A673 (cell line): Measurements from ENCODE around the gene GLDC. TPM values are rescaled to one million over a fixed set of nuclear protein-coding genes. Genes with fewer than 3 reads are reported as not detected.

Experiments used
- BruUV-seq: library from RNA; stranded (reverse); fragments of 400-500 nt; replicated peaks from 2 replicates; lab custom pipeline; 2021; lab: Mats Ljungman, UMichigan
- CTCF ChIA-PET: fragments of 300-600 bp; sonication (Branson Sonifier 250); formaldehyde crosslinking; loops from one replicate; lab custom pipeline; 2022; ENCODE audit warnings: antibody characterized with exemption; lab: Charles Lee
- POLR2A ChIA-PET: fragments of 300-600 bp; sonication (Branson Sonifier 250); formaldehyde crosslinking; loops from one replicate; lab custom pipeline; 2022; ENCODE audit warnings: antibody characterized with exemption; ENCODE audit not compliant: low non-redundant PET; lab: Charles Lee
- DNase-seq: peaks from one replicate; pipeline ENCODE4 v3.0.0-alpha.2; 2015; ENCODE audit warnings: low spot score
- H3K27ac ChIP-seq: fragments of 200-600 bp; sonication (generic); 2 replicates; pipeline ENCODE4 v1.5.1; 2016; ENCODE audit warnings: mixed run types, low read depth, mild to moderate bottlenecking, mixed read lengths, antibody characterized with exemption, low read length; ENCODE audit not compliant: poor library complexity, severe bottlenecking
- H3K27me3 ChIP-seq: fragments of 200-600 bp; sonication (generic); replicated peaks from 2 replicates; pipeline ENCODE4 v1.6.1; 2017; ENCODE audit warnings: mixed run types, low read depth, mild to moderate bottlenecking, mixed read lengths, antibody characterized with exemption, low read length; ENCODE audit not compliant: insufficient read depth, poor library complexity
- H3K36me3 ChIP-seq: fragments of 200-600 bp; sonication (generic); 2 replicates; pipeline ENCODE4 v1.6.1; 2016; ENCODE audit warnings: mixed run types, mild to moderate bottlenecking, mixed read lengths, antibody characterized with exemption, low read length; ENCODE audit not compliant: insufficient read depth, poor library complexity, severe bottlenecking
- H3K4me1 ChIP-seq: fragments of 200-600 bp; sonication (generic); 2 replicates; pipeline ENCODE4 v1.6.1; 2017; ENCODE audit warnings: mixed run types, mild to moderate bottlenecking, mixed read lengths, antibody characterized with exemption, low read length; ENCODE audit not compliant: insufficient read depth, poor library complexity, severe bottlenecking
- H3K4me3 ChIP-seq: fragments of 200-600 bp; sonication (generic); 2 replicates; pipeline ENCODE4 v1.5.1; 2016; ENCODE audit warnings: low read depth, mixed run types, mild to moderate bottlenecking, mixed read lengths, low read length; ENCODE audit not compliant: poor library complexity, severe bottlenecking
- H3K9me3 ChIP-seq: fragments of 200-600 bp; sonication (generic); 2 replicates; pipeline ENCODE4 v1.6.1; 2016; ENCODE audit warnings: mixed run types, low read depth, mild to moderate bottlenecking, mixed read lengths, antibody characterized with exemption, low read length; ENCODE audit not compliant: poor library complexity, severe bottlenecking
- EZH2 ChIP-seq: fragments of 200-600 bp; sonication (generic); IDR thresholded peaks from 2 replicates; pipeline ENCODE4 v1.6.1; 2017; ENCODE audit warnings: borderline replicate concordance, low read depth, mild to moderate bottlenecking, mixed read lengths, antibody characterized with exemption, low read length; ENCODE audit not compliant: poor library complexity, severe bottlenecking
- intact Hi-C: fragments of 100-400 bp; cut with micrococcal nuclease; formaldehyde crosslinking; loops from one replicate; pipeline ENCODE4 v1.10.0; 2022; ENCODE audit not compliant: unreplicated experiment
- total RNA-seq: library from RNA; stranded (reverse); gene quantifications from 2 replicates; pipeline ENCODE4 v1.2.3, GENCODE V29; 2021
- TF ChIP-seq, protein P1 (sequence below): fragments of 300-800, 200-600 bp; sonication (generic); conservative IDR thresholded peaks from 2 replicates; pipeline ENCODE4 v1.5.1; 2017; ENCODE audit warnings: low read depth, mild to moderate bottlenecking, antibody characterized with exemption, low read length, moderate library complexity, mixed read lengths

Gene GLDC
- total RNA-seq, 1 experiment from 2014 or later = 0.32 TPM

DNA sequence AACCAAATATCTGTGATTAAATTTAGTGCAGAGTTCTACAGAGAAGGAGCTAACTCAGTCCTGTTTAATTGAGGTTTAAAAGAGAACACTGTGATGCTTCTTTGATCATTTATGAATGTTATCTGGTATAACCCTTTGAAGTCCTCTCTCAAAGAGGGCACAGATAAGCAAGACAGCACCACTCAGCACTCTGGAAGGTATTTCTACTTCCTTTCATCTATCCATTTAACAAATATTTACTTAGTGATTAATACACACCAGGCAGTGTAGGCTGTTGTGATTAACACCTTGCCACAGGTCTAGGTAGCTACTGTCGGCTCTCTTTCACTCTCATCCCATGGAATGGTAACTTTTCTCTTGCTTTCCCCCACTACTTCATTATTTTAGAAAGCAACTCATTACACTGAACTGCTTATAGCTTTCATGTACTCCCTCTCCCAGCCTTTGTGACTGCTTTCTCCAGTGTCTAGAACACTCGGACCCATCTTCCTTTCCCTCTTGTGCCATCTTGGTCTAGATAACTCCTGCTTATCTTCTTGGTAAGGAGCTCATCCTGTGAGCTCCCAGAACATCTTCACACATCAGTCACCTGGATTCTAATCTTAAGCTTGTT is 54.7 kb downstream of the GLDC start:
- no peaks in the 10 kb centered on the region for H3K9me3 ChIP-seq
- ChIA-PET CTCF (interaction anchor here (0.6 kb wide), 1 partner anchor 149 kb away, joined by 5 read pairs; no protein-coding TSS in a partner anchor), POLR2A (no interaction called here)
- H3K36me3 ChIP-seq = no peaks in the 10 kb centered on the region
- H3K27me3 ChIP-seq = no peaks in the 10 kb centered on the region
- no peaks in the 10 kb centered on the region for H3K4me1 ChIP-seq
- H3K27ac ChIP-seq = no peak overlapping the region
- BruUV-seq = no TSS peak
- no peak for DNase-seq
- TF ChIP-seq, protein P1, sequence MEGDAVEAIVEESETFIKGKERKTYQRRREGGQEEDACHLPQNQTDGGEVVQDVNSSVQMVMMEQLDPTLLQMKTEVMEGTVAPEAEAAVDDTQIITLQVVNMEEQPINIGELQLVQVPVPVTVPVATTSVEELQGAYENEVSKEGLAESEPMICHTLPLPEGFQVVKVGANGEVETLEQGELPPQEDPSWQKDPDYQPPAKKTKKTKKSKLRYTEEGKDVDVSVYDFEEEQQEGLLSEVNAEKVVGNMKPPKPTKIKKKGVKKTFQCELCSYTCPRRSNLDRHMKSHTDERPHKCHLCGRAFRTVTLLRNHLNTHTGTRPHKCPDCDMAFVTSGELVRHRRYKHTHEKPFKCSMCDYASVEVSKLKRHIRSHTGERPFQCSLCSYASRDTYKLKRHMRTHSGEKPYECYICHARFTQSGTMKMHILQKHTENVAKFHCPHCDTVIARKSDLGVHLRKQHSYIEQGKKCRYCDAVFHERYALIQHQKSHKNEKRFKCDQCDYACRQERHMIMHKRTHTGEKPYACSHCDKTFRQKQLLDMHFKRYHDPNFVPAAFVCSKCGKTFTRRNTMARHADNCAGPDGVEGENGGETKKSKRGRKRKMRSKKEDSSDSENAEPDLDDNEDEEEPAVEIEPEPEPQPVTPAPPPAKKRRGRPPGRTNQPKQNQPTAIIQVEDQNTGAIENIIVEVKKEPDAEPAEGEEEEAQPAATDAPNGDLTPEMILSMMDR = no peak
- TF ChIP-seq EZH2 = no peak
- intact Hi-C loops = no loop called here
- no peak overlapping the region for H3K4me3 ChIP-seq

- CTCF ChIA-PET = no interaction called here
- POLR2A ChIA-PET = no interaction called here
- H3K9me3 ChIP-seq = no peaks in the 10 kb centered on the region
Observed at GRCh38 chr9:6590334-6590733, 55.2 kb downstream of the GLDC start.

GRCh38 chr9:6584881-6585597 is 60.5 kb downstream of the GLDC start:
- intact Hi-C loops = loop anchor here (1.0 kb wide), 2 partner anchors 82 to 154 kb away; no protein-coding TSS in a partner anchor
- BruUV-seq = no TSS peak
- Histone ChIP-seq H3K4me1 (no peaks in the 10 kb centered on the region), H3K9me3 (no peaks in the 10 kb centered on the region), H3K27ac (no peak overlapping the region), H3K36me3 (no peaks in the 10 kb centered on the region), H3K27me3 (no peaks in the 10 kb centered on the region), H3K4me3 (no peak overlapping the region)
- ChIA-PET POLR2A (no interaction called here), CTCF (interaction anchor here (0.6 to 0.8 kb wide), 3 partner anchors 77 to 528 kb away, joined by 3 to 5 read pairs (median 3); no protein-coding TSS in a partner anchor)
- no peak for TF ChIP-seq EZH2
- TF ChIP-seq, protein P1 = peak; percentile 64
- peak; percentile 40 for DNase-seq

More at GRCh38 chr9:6590334-6590733, 55.2 kb downstream of the GLDC start:
- no peak for TF ChIP-seq EZH2
- TF ChIP-seq, protein P1 = no peak
- Histone ChIP-seq H3K4me3 (no peak overlapping the region), H3K4me1 (no peaks in the 10 kb centered on the region), H3K27ac (no peak overlapping the region), H3K27me3 (no peaks in the 10 kb centered on the region), H3K36me3 (no peaks in the 10 kb centered on the region)
- no peak for DNase-seq
- no TSS peak for BruUV-seq
- intact Hi-C loops = no loop called here
